Measurements from ENCODE around the gene CADPS.

DNA sequence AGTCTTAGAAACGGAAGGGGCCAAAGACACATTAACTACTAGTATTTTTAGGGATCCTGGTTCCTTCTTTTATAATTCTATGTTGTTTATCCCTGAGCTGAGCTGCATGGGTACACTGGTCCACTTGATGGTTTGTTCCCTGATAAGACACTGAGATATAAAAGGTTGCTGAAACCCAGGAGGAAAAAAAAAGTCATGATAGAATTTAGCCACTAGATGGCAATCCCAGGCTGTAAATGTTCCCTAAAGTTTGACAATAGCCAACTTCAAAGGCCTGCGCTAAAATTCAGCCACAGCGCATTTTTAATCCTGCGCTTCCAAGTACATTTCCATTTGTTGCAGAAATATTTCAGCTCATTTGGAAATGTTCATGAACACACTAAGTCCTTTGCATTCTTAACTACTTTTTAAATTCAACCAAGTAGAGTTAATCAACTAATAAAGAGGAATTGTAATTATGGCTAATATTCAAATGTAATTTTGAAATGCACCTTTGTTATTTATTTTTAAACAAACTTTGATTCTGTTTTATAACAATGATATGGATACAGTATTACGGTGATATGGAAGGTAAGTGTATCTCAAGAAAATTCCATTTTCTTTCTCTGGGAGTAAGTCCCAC lies 252.6 kb downstream of the CADPS start:
- TF ChIP-seq, protein P1, sequence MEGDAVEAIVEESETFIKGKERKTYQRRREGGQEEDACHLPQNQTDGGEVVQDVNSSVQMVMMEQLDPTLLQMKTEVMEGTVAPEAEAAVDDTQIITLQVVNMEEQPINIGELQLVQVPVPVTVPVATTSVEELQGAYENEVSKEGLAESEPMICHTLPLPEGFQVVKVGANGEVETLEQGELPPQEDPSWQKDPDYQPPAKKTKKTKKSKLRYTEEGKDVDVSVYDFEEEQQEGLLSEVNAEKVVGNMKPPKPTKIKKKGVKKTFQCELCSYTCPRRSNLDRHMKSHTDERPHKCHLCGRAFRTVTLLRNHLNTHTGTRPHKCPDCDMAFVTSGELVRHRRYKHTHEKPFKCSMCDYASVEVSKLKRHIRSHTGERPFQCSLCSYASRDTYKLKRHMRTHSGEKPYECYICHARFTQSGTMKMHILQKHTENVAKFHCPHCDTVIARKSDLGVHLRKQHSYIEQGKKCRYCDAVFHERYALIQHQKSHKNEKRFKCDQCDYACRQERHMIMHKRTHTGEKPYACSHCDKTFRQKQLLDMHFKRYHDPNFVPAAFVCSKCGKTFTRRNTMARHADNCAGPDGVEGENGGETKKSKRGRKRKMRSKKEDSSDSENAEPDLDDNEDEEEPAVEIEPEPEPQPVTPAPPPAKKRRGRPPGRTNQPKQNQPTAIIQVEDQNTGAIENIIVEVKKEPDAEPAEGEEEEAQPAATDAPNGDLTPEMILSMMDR (optimal IDR thresholded peaks at IDR 0.05 in 1 of 3, IDR thresholded peaks at IDR 0.05 in 1 of 3, conservative IDR thresholded peaks at IDR 0.05 in 1 of 3; ENCODE audit: extremely low read depth in 1 of 3, insufficient read depth in 2 of 3, low read length in 3 of 3): peak; percentile 29 to 57 (median 49)
- TF ChIP-seq EZH2 (IDR thresholded peaks at IDR 0.05; ENCODE audit: low read length): no peak
